Pancreas (tissue), 10 donors: ENCODE measurements around the gene SERPINB10. TPM values are rescaled to one million over a fixed set of nuclear protein-coding genes. Genes with fewer than 3 reads are reported as not detected.

Experiments used
- ATAC-seq, 4 donors: fragments of 200-7000 bp; cut with Tn5 transposase; one replicate each; pipeline versions ENCODE4 v1.8.0 to v1.9.1; 2020; ENCODE audit warnings: mild to moderate bottlenecking in 4 of 4, moderate library complexity in 4 of 4
- DNase-seq, 6 donors: peaks; one replicate each; pipeline ENCODE4 v3.0.0-alpha.2; 2020
- FAIRE-seq: peaks from 2 replicates; lab custom pipeline; 2012; peaks lifted over from hg19 to GRCh38; lab: Jason Lieb, UNC
- H3K27ac ChIP-seq, 4 donors: fragments of 200-600 bp; sonication (generic); 1 replicate in 3 of 4; 2 replicates in 1 of 4; pipeline versions ENCODE4 v1.5.0 to v1.8.0; 2020
- H3K27me3 ChIP-seq, 4 donors: fragments of 200-600 bp; one replicate each; pipeline ENCODE4 v1.8.0; 2021
- H3K36me3 ChIP-seq, 3 donors: fragments of 200-600 bp; sonication (generic) in 1 of 3; one replicate each; pipeline versions ENCODE4 v1.5.0 to v1.8.0; 2020 to 2021
- H3K4me1 ChIP-seq, 3 donors: fragments of 200-600 bp; one replicate each; pipeline ENCODE4 v1.8.0; 2021
- H3K4me3 ChIP-seq, 4 donors: fragments of 200-600 bp; sonication (generic) in 2 of 4; one replicate each; pipeline versions ENCODE4 v1.5.0 to v1.8.0; 2020 to 2021
- H3K9me3 ChIP-seq, 4 donors: fragments of 200-600 bp; one replicate each; pipeline ENCODE4 v1.8.0; 2021
- CTCF ChIP-seq, 4 donors: fragments of 200-600 bp; sonication (generic) in 3 of 4; IDR thresholded peaks; one replicate each; pipeline versions ENCODE4 v1.5.0 to v1.8.0; 2021; ENCODE audit warnings: antibody characterized with exemption in 4 of 4
- whole genome bisulfite sequencing, 2 donors: extraction: QIAGEN DNeasy Blood & Tissue Kit; methylation state at CpG; one replicate each; pipeline ENCODE4 v1.1.7; 2013; 5-methylcytosine and 5-hydroxymethylcytosine counted together
- intact Hi-C, 3 donors: fragments of 100-400 bp; cut with DNase I; formaldehyde crosslinking; loops; one replicate each; pipeline versions ENCODE4 v1.11.1 to v1.14.2; 2022
- polyA plus RNA-seq, 2 donors: library from polyadenylated mRNA; stranded (reverse); fragments of 200-250 nt; gene quantifications; one replicate each; pipeline ENCODE4 v1.2.3, GENCODE V29; 2013
- total RNA-seq, 6 donors: library from RNA; stranded (reverse); fragmentation: NEBNext Ultra II Directional in 4 of 6; extraction: Animal tissue kit (Norgen Biotek cat#: 25700) in 4 of 6; gene quantifications; one replicate each; pipeline versions ENCODE4 v1.2.1 to v1.2.4, GENCODE V29; 2021 to 2023
- donor health status: healthy with polysubstance abuse.
- donor health status: DM: no; HTN: no; CAD: no; lungs with moderate emphysema.
- donor health status: DM: no; HTN: no; CAD: no.
- donor health status: control.
- donor health status: control.
- donor health status: Bipolar disorder and iron deficiency.
- donor health status: DM: yes; HTN: yes; CAD: no.
- donor health status: DM: no; HTN: no; CAD: no.
- donor health status: DM: no; HTN: no; CAD: no.
- donor health status: DM: yes; HTN: yes; CAD: no.

Gene SERPINB10
- total and polyA plus RNA-seq, 8 donors = not detected

- Histone ChIP-seq H3K4me3 (no peak overlapping the region), H3K27ac (no peak overlapping the region), H3K9me3 (no peaks in the 10 kb centered on the region), H3K36me3 (no peaks in the 10 kb centered on the region), H3K27me3 (no peaks in the 10 kb centered on the region), H3K4me1 (peaks cover 0 to 4% (median 4%) of the 10 kb centered on the region in 3 donors)
- 19 to 28% methylated on average over 2 of the region's 2 CpGs for WGBS, 2 donors
- DNase-seq = no peak
- FAIRE-seq = no peak
- intact Hi-C loops = no loop called here
- no peak for ATAC-seq
- no peak for TF ChIP-seq CTCF (IDR thresholded peaks at IDR 0.05)
Observed at GRCh38 chr18:63974991-63975390, 67.2 kb downstream of the SERPINB10 start.

- H3K9me3 ChIP-seq = no peaks in the 10 kb centered on the region
- H3K4me3 ChIP-seq = no peak overlapping the region
- TF ChIP-seq CTCF (IDR thresholded peaks at IDR 0.05) = no peak
- H3K36me3 ChIP-seq = no peaks in the 10 kb centered on the region
- intact Hi-C loops = no loop called here
- no peaks in the 10 kb centered on the region for H3K27me3 ChIP-seq
- no peak overlapping the region for H3K27ac ChIP-seq
- no peak for ATAC-seq
- FAIRE-seq = no peak
- WGBS, 2 donors = 54 to 64% methylated on average over 3 of the region's 3 CpGs
- peaks cover 0 to 7% (median 4%) of the 10 kb centered on the region in 3 donors for H3K4me1 ChIP-seq
- no peak for DNase-seq
Observed at GRCh38 chr18:63975628-63976027, 67.9 kb downstream of the SERPINB10 start.

- Histone ChIP-seq H3K4me3 (no peak overlapping the region), H3K27me3 (no peaks in the 10 kb centered on the region), H3K4me1 (peaks cover 0 to 7% (median 4%) of the 10 kb centered on the region in 3 donors), H3K27ac (no peak overlapping the region), H3K36me3 (no peaks in the 10 kb centered on the region), H3K9me3 (no peaks in the 10 kb centered on the region)
- no peak for TF ChIP-seq CTCF (IDR thresholded peaks at IDR 0.05)
- no peak for DNase-seq
- WGBS, 2 donors = 80% methylated on average over 3 of the region's 3 CpGs
- intact Hi-C loops = no loop called here
- ATAC-seq = no peak
- no peak for FAIRE-seq
Observed at GRCh38 chr18:63977040-63977439, 69.3 kb downstream of the SERPINB10 start.

GRCh38 chr18:63979409-63979920 lies 71.7 kb downstream of the SERPINB10 start:
- Histone ChIP-seq H3K9me3 (no peaks in the 10 kb centered on the region), H3K27ac (peak overlapping the region in 3 of 4 donors; percentile 3 to 64 (median 33)), H3K36me3 (no peaks in the 10 kb centered on the region), H3K4me1 (peaks cover 0 to 7% (median 4%) of the 10 kb centered on the region in 3 donors), H3K27me3 (no peaks in the 10 kb centered on the region), H3K4me3 (peak overlapping the region in 2 of 4 donors; percentile 12 to 19)
- FAIRE-seq (no peak), ATAC-seq (peak; percentile 83 to 93 (median 93)), DNase-seq (peak in 3 of 6 donors; percentile 37 to 55 (median 44))
- intact Hi-C loops = no loop called here
- WGBS, 2 donors = 6 to 7% methylated on average over 6 of the region's 6 CpGs
- peak; percentile 58 to 74 (median 70) for TF ChIP-seq CTCF (IDR thresholded peaks at IDR 0.05)

- intact Hi-C loops = no loop called here
- Histone ChIP-seq H3K4me3 (peak overlapping the region in 2 of 4 donors; percentile 12 to 19), H3K36me3 (no peaks in the 10 kb centered on the region), H3K27me3 (no peaks in the 10 kb centered on the region), H3K9me3 (no peaks in the 10 kb centered on the region), H3K4me1 (peaks cover 0 to 7% (median 4%) of the 10 kb centered on the region in 3 donors), H3K27ac (peak overlapping the region in 3 of 4 donors; percentile 3 to 64 (median 33))
- ATAC-seq (peak in 2 of 4 donors; percentile 36), FAIRE-seq (no peak), DNase-seq (no peak)
- WGBS, 2 donors = 50 to 58% methylated on average over 7 of the region's 7 CpGs
- TF ChIP-seq CTCF (IDR thresholded peaks at IDR 0.05) = no peak
Observed at GRCh38 chr18:63980027-63980426, 72.3 kb downstream of the SERPINB10 start.
